HG02943 (cell line): Measurements from ENCODE around the gene DHRS13.
A peak's percentile ranks its signal among the peaks of the same experiment; 100 is the strongest.

Experiments
- ATAC-seq: cut with Tn5 transposase; IDR thresholded peaks from one replicate; pipeline ENCODE4 v1.9.1; 2021; ENCODE audit warnings: mild to moderate bottlenecking, low read depth, moderate library complexity; ENCODE audit not compliant: unreplicated experiment

DHRS13 gene, protein sequence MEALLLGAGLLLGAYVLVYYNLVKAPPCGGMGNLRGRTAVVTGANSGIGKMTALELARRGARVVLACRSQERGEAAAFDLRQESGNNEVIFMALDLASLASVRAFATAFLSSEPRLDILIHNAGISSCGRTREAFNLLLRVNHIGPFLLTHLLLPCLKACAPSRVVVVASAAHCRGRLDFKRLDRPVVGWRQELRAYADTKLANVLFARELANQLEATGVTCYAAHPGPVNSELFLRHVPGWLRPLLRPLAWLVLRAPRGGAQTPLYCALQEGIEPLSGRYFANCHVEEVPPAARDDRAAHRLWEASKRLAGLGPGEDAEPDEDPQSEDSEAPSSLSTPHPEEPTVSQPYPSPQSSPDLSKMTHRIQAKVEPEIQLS

GRCh38 chr17:28902819-28903545 is at the start of gene DHRS13:
Gene DHRS13, minus strand, starts transcription at chr17:28903079. Its CDS starts 135 bp downstream, at chr17:28902944.
- peak; percentile 85 for ATAC-seq

DNA sequence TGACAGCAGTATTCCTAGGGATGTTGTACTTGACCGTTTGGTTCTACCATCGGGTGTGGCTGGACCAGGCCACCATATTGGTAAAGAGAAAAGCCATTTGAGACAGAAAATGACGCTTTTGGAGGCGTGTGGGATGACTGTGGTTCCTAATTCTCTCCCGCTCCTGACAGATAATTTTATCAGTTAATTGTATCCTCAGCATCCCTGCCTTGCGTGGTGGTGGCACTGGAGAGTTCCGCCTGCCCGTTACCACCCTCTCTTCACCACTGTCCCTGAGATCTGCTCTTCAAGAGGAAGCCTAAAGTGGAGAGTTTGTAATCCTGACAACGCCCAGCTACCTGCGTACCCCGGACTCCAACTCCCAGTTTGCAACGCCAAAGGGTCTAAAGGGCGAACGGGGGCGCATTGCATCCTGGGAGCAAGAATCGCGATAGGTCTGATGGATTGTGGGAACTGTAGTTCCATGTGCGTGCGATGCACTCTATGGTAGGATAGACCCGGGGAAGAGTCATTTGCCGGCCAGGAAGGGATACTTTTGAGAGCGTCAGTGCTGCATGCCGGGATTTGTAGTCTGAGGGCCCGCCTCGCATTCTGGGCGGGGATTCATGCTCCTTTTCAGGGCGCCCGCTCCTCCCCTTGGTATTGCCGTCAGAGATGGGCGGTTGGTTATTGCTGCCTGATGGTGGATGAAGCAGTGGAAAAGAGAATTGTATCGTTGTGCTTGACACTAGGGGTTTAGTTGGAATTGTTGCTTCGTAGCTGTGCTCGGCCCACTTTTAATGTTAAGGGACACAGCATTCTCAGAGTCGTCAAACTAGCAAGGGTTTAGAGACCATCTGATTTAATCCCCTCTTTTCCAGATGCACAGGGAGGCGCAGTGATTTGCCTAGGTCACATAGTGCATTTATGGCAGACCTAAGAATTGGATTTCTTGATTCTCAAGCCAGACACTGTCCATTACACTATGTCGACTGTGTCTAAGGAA is 49.4 kb upstream of the DHRS13 start:
- peak; percentile 56 for ATAC-seq

DNA sequence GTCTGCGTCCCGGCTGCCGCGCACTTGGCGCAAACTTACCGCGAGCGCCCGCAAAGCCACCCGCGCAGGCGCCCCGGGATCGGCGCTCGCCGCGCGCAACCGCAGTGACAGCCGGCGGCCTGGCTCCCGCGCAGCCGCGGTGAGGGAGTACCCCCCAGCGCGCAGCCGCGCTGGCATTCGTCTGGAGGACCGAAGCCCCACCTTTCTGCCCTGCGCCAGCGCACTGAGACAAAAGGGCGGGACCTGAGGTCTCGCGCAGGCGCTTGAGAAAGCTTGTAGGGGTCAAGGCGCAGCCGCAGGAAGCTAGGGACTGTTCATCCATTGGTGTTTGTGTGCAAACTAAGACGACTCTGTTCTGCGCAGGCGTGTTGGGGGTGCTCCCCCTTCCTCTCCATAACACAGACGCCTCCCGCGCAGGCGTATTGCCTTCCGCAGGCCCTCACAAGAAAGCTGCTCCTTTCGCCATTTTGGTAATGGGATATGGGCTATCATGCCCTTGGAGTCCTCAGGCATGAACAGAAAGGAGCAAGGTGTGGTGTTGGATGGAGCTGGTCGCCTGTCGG is 48.6 kb upstream of the DHRS13 start, which contains the start of gene PHF12:
PHF12 (minus strand) TSS at position 91 of the 563 bp plus-strand sequence. CDS start 558 bp downstream, outside the sequence.
- peak; percentile 65 for ATAC-seq

DNA sequence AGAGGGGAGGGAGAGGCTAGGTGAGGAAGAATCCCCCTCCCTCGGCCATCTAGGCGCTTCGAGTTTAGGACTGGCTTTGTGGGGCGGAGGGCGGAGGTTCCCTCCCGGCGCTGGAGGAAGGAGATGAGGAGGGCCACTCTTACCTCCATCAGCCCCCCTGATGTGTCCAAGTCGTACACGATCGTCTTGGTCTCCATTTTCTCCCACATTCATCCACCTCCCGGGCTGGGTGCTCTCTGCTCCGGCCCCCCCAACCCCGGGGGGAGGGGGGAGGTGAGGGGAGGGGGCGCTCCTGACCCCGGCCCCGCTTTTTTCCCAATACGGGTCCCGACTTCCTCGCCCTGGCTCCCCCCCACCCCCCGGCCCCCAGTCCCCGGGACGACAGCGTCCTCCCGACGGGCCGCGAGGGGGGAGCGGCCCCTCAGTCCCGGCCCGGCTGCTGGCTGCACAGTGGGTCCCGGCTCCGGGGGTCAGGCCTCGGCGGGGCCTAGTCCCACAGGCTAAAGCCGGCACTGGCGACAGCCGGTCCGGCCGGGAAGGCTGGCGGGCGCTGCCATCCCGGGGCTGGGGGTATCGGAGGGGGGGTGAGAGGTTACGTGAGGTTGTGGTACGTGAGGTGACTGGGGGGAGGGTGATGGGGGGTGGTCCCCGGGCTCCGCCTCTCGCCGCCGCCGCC is 48.0 kb upstream of the DHRS13 start:
- ATAC-seq = no peak

- no peak for ATAC-seq
Observed at GRCh38 chr17:28950017-28950751, 47.3 kb upstream of the DHRS13 start.

DNA sequence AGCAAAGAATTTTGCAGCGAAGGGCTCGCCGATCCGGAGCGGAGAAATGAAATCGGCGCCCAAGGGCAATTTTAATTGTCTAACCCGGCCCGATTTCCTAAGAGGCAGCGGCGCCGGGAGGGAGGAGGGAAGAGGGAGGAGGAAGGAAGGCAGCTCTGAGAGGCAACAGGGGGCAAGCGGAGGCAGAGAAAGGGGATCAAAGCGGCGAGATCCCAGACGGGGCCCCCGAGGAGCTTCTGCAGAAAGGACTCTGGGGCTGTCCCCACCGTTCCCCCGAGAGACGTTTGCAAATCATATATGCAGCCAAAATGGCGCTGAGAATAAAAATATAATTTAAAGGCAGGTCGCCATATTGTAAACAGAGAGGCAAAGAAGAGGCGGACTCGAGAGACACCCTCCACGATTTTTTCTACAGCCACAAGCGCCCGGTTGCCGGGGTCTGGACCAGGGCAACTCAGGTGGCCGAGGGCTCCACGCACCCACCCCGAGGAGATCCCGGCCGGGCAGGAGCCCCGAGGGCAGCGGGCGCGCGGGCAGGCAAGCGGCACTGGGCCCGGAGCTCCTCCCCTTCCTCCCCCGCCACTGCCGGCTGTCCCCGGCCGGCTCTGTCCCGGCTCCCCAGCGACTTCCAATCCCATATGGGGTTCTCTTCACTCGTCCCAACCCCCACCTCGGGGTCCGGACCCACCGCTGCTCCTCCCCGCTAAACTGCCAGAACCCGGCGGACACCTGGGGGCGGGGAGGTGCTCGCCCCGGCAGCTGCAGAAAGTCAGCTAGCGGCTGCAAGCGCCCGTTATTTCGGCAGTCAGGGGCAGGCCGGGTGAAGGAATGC is 46.5 kb upstream of the DHRS13 start:
- ATAC-seq = no peak

GRCh38 chr17:28948873-28949184 is 46.0 kb upstream of the DHRS13 start:
- no peak for ATAC-seq

GRCh38 chr17:28948342-28948741 is 45.5 kb upstream of the DHRS13 start:
- no peak for ATAC-seq

- ATAC-seq = no peak
Observed at GRCh38 chr17:28947639-28948038, 44.8 kb upstream of the DHRS13 start.

DNA sequence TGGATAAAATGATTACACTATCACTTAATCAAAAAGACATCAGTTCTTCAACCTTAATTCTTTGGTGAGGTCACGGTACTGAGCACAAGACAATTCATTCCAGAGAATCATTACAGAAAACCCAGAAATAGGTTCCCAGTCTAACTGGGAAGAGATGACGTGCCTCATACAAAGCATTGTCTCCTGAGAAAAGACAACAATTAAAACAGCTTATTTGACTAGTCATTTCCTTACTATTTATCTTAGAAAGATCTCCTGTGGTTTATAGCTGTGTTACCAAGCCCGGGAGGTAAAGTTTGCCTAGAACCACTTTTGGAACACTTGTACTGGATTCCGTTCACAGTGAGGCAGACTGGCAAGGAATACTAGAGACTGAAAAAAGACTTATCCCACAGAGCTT is 43.4 kb upstream of the DHRS13 start:
- no peak for ATAC-seq

- ATAC-seq = no peak
Observed at GRCh38 chr17:28944862-28945741, 42.2 kb upstream of the DHRS13 start.

DNA sequence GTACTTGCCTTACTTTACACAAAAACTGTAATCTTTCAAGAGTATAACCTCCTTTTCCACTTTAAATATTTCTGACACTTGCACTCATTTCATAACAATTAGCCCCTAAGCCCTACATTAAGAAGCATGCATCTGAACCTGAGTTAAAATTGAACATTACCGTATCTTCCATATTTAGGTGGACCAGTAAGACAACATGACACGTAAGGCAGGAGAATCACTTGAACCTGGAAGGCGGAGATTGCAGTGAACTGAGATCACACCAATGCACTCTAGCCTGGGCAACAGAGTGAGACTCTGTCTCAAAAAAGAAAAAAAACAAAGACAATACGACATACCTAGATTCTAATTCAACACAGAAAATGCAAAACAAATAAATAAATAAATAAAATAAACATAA is 41.5 kb upstream of the DHRS13 start:
- no peak for ATAC-seq

- ATAC-seq = no peak
Observed at GRCh38 chr17:28942925-28943324, 40.0 kb upstream of the DHRS13 start.

DNA sequence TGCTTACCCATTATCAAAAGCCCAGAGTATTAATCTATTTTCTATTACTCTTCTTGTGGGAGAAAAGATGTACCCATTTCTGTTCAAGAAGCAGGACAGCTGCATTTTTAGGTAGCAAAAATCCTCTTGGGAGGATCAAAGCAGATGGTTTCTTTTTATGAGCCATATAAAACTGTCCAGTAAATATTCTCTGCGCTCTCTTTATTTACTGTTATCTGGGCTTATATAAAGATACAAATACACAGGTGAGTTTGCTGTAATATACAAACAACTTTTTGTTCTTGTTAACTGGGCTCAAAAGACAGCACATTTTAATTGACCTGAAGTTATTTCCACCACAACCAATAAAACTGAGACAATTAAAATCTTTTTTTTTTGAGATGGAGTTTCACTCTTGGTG is 38.4 kb upstream of the DHRS13 start:
- ATAC-seq = no peak

GRCh38 chr17:28940675-28941074 is 37.8 kb upstream of the DHRS13 start:
- ATAC-seq = no peak

DNA sequence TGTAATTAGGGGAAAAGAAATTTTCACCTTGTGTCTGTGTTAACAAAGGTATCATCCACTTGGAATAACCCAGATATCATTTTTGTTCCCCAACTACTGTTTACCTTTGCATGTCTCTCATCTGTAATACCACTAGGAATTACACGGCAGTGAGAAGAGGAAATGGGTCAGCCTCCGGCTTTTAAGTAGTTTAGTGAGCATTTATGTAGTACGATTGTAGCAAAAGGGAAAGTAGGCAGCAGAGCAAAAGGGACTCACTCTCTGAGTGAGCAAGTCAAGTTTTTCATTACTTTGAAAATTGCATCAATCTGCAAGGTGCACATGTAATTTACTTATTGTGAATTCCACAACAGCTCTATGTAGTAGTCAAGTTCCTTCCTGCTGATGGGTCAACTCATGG is 37.3 kb upstream of the DHRS13 start:
- no peak for ATAC-seq

GRCh38 chr17:28938552-28938951 is 35.7 kb upstream of the DHRS13 start:
- no peak for ATAC-seq
